ENCODE measurements around the gene PLBD1. TPM values are rescaled to one million over a fixed set of nuclear protein-coding genes. Genes with fewer than 3 reads are reported as not detected.

The PLBD1 gene
- total and polyA plus RNA-seq, 12 donors = 6.4 to 45.1 (median 27.6) TPM

GRCh38 chr12:14605401-14605989 lies 37.8 kb upstream of the PLBD1 start:
- Histone ChIP-seq H3K27ac (no peak overlapping the region), H3K4me3 (no peak overlapping the region), H3K9me3 (peaks cover 0 to 84% (median 41%) of the 10 kb centered on the region in 11 donors), H3K27me3 (no peaks in the 10 kb centered on the region), H3K4me1 (peaks cover 0 to 10% (median 0%) of the 10 kb centered on the region in 9 donors), H3K36me3 (no peaks in the 10 kb centered on the region)
- intact Hi-C loops (cut with DNase I) = no loop called here
- no peak for TF ChIP-seq CTCF (IDR thresholded peaks at IDR 0.05)
- ATAC-seq = no peak
- DNase-seq = no peak
- 76 to 78% methylated on average over 3 of the region's 3 CpGs for WGBS, 2 donors

- intact Hi-C loops (cut with DNase I) = no loop called here
- 73 to 75% methylated on average over 4 of the region's 4 CpGs for WGBS, 2 donors
- Histone ChIP-seq H3K27me3 (no peaks in the 10 kb centered on the region), H3K4me1 (peaks cover 0 to 10% (median 0%) of the 10 kb centered on the region in 9 donors), H3K36me3 (no peaks in the 10 kb centered on the region), H3K9me3 (peaks cover 0 to 66% (median 27%) of the 10 kb centered on the region in 11 donors), H3K4me3 (no peak overlapping the region), H3K27ac (no peak overlapping the region)
- ATAC-seq = no peak
- no peak for TF ChIP-seq CTCF (IDR thresholded peaks at IDR 0.05)
- no peak for DNase-seq
Observed at GRCh38 chr12:14601692-14602478, 34.2 kb upstream of the PLBD1 start.

- intact Hi-C loops (cut with DNase I) = no loop called here
- no peak for TF ChIP-seq CTCF (IDR thresholded peaks at IDR 0.05)
- Histone ChIP-seq H3K36me3 (no peaks in the 10 kb centered on the region), H3K27me3 (no peaks in the 10 kb centered on the region), H3K4me3 (no peak overlapping the region), H3K27ac (no peak overlapping the region), H3K4me1 (peaks cover 0 to 10% (median 0%) of the 10 kb centered on the region in 9 donors), H3K9me3 (peaks cover 0 to 38% (median 5%) of the 10 kb centered on the region in 11 donors)
- DNase-seq (no peak), ATAC-seq (no peak)
- WGBS, 2 donors = 86 to 95% methylated on average over 3 of the region's 3 CpGs
Observed at GRCh38 chr12:14597480-14597879, 29.8 kb upstream of the PLBD1 start.

- DNase-seq (no peak), ATAC-seq (no peak)
- H3K27me3 ChIP-seq = no peaks in the 10 kb centered on the region
- H3K27ac ChIP-seq = no peak overlapping the region
- WGBS, 2 donors = 15 to 32% methylated on average over 1 of the region's 1 CpG
- no peaks in the 10 kb centered on the region for H3K36me3 ChIP-seq
- TF ChIP-seq CTCF (IDR thresholded peaks at IDR 0.05) = no peak
- intact Hi-C loops (cut with DNase I) = no loop called here
- H3K9me3 ChIP-seq = peaks cover 0 to 13% (median 0%) of the 10 kb centered on the region in 11 donors
- H3K4me3 ChIP-seq = no peak overlapping the region
- H3K4me1 ChIP-seq = peaks cover 0 to 11% (median 0%) of the 10 kb centered on the region in 9 donors
Observed at GRCh38 chr12:14591719-14592118, 24.0 kb upstream of the PLBD1 start.

Measured in heart right ventricle (tissue), 16 donors.